ENCODE results near the gene APOA5. TPM values are rescaled to one million over a fixed set of nuclear protein-coding genes. Genes with fewer than 3 reads are reported as not detected.
A peak's percentile ranks its signal among the peaks of the same experiment; 100 is the strongest.

Gene APOA5
- total and polyA plus RNA-seq, 2 of the 13 experiments (the other 11 are each of a cell fraction or from before 2014, with no cell fraction given): 44.0 to 49.1 TPM

DNA sequence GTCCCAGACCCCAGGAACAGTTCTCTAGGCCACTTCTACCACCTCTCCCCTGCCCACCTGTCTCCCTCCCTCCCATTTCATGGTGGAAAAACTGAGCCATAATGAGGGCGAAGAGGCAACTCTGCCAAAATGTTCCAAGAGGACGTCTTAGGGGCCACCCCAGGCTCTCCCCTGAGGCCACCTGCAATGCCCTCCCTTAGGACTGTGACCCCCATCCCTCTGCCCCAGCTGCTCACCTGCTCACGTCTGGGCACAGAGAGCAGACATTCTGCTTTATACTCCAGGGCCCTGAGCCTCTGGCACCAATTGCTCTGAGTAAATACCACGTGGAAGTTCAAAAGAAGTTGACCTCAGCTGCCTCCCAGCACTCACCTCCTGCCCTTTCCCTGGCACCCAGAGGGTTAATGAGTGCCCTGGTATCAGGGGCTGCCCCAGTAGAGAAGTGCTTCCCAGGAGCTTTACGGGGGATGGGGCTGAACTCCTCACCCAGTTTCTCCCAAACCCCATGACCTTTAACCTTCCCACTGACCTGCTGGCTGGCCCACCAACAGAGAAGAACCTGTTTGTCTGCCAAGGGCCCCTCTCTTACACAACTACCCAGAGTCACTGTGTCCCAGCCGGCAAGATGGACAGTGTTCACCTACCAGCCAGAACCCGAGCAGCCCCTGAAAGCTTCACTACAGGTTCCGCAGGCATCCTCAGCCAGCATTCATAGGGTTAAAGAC, 627 bp upstream of the APOA5 start (continued):
- TF ChIP-seq, protein P1, sequence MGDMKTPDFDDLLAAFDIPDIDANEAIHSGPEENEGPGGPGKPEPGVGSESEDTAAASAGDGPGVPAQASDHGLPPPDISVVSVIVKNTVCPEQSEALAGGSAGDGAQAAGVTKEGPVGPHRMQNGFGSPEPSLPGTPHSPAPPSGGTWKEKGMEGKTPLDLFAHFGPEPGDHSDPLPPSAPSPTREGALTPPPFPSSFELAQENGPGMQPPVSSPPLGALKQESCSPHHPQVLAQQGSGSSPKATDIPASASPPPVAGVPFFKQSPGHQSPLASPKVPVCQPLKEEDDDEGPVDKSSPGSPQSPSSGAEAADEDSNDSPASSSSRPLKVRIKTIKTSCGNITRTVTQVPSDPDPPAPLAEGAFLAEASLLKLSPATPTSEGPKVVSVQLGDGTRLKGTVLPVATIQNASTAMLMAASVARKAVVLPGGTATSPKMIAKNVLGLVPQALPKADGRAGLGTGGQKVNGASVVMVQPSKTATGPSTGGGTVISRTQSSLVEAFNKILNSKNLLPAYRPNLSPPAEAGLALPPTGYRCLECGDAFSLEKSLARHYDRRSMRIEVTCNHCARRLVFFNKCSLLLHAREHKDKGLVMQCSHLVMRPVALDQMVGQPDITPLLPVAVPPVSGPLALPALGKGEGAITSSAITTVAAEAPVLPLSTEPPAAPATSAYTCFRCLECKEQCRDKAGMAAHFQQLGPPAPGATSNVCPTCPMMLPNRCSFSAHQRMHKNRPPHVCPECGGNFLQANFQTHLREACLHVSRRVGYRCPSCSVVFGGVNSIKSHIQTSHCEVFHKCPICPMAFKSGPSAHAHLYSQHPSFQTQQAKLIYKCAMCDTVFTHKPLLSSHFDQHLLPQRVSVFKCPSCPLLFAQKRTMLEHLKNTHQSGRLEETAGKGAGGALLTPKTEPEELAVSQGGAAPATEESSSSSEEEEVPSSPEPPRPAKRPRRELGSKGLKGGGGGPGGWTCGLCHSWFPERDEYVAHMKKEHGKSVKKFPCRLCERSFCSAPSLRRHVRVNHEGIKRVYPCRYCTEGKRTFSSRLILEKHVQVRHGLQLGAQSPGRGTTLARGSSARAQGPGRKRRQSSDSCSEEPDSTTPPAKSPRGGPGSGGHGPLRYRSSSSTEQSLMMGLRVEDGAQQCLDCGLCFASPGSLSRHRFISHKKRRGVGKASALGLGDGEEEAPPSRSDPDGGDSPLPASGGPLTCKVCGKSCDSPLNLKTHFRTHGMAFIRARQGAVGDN (CRISPR knock-in tag; IDR thresholded peaks at IDR 0.05): peak; percentile 72
- no peak for TF ChIP-seq ZNF781 (CRISPR knock-in tag; IDR thresholded peaks at IDR 0.05; ENCODE audit: borderline replicate concordance, not compliant biosample characterization)
- TF ChIP-seq, protein P2, sequence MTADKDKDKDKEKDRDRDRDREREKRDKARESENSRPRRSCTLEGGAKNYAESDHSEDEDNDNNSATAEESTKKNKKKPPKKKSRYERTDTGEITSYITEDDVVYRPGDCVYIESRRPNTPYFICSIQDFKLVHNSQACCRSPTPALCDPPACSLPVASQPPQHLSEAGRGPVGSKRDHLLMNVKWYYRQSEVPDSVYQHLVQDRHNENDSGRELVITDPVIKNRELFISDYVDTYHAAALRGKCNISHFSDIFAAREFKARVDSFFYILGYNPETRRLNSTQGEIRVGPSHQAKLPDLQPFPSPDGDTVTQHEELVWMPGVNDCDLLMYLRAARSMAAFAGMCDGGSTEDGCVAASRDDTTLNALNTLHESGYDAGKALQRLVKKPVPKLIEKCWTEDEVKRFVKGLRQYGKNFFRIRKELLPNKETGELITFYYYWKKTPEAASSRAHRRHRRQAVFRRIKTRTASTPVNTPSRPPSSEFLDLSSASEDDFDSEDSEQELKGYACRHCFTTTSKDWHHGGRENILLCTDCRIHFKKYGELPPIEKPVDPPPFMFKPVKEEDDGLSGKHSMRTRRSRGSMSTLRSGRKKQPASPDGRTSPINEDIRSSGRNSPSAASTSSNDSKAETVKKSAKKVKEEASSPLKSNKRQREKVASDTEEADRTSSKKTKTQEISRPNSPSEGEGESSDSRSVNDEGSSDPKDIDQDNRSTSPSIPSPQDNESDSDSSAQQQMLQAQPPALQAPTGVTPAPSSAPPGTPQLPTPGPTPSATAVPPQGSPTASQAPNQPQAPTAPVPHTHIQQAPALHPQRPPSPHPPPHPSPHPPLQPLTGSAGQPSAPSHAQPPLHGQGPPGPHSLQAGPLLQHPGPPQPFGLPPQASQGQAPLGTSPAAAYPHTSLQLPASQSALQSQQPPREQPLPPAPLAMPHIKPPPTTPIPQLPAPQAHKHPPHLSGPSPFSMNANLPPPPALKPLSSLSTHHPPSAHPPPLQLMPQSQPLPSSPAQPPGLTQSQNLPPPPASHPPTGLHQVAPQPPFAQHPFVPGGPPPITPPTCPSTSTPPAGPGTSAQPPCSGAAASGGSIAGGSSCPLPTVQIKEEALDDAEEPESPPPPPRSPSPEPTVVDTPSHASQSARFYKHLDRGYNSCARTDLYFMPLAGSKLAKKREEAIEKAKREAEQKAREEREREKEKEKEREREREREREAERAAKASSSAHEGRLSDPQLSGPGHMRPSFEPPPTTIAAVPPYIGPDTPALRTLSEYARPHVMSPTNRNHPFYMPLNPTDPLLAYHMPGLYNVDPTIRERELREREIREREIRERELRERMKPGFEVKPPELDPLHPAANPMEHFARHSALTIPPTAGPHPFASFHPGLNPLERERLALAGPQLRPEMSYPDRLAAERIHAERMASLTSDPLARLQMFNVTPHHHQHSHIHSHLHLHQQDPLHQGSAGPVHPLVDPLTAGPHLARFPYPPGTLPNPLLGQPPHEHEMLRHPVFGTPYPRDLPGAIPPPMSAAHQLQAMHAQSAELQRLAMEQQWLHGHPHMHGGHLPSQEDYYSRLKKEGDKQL (CRISPR knock-in tag; IDR thresholded peaks at IDR 0.05; ENCODE audit: low read depth): no peak
- no peak for TF ChIP-seq BRD4 (CRISPR knock-in tag; IDR thresholded peaks at IDR 0.05)
- no peak; the same call in 1 of the 2 replicates for TF ChIP-seq SIX1 (CRISPR knock-in tag; IDR thresholded peaks at IDR 0.05; ENCODE audit: borderline replicate concordance)
- no peak for TF ChIP-seq KDM4B (CRISPR knock-in tag; IDR thresholded peaks at IDR 0.05)
- TF ChIP-seq ZBTB21 (CRISPR knock-in tag; IDR thresholded peaks at IDR 0.05): no peak
- TF ChIP-seq ZSCAN21 (CRISPR knock-in tag; IDR thresholded peaks at IDR 0.05; ENCODE audit: borderline replicate concordance): peak; percentile 83
- TF ChIP-seq ARHGAP35 (CRISPR knock-in tag; IDR thresholded peaks at IDR 0.05; ENCODE audit: borderline replicate concordance): peak; percentile 35; the same call in 1 of the 2 replicates
- TF ChIP-seq NFATC3 (CRISPR knock-in tag; IDR thresholded peaks at IDR 0.05): no peak
- TF ChIP-seq SNAI1 (CRISPR knock-in tag; IDR thresholded peaks at IDR 0.05; ENCODE audit: borderline replicate concordance): peak; percentile 93
- TF ChIP-seq, protein P3, sequence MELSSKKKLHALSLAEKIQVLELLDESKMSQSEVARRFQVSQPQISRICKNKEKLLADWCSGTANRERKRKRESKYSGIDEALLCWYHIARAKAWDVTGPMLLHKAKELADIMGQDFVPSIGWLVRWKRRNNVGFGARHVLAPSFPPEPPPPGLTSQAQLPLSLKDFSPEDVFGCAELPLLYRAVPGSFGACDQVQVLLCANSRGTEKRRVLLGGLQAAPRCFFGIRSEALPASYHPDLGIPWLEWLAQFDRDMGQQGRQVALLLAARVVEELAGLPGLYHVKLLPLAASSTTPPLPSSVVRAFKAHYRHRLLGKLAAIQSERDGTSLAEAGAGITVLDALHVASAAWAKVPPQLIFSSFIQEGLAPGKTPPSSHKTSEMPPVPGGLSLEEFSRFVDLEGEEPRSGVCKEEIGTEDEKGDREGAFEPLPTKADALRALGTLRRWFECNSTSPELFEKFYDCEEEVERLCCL (CRISPR knock-in tag; IDR thresholded peaks at IDR 0.05; ENCODE audit: borderline replicate concordance): no peak
- TF ChIP-seq POLR2G (IDR thresholded peaks at IDR 0.05; ENCODE audit: low read depth, low read length): peak; percentile 84
- TF ChIP-seq FOXM1 (CRISPR knock-in tag; IDR thresholded peaks at IDR 0.05): no peak
- peak; percentile 92 for TF ChIP-seq PHF21A (CRISPR knock-in tag; IDR thresholded peaks at IDR 0.05)
- no peak for TF ChIP-seq PHF5A (CRISPR knock-in tag; IDR thresholded peaks at IDR 0.05; ENCODE audit: low read depth, unreplicated experiment)
- no peak for TF ChIP-seq MTA3 (CRISPR knock-in tag; IDR thresholded peaks at IDR 0.05)
- TF ChIP-seq ZNF670 (CRISPR knock-in tag; IDR thresholded peaks at IDR 0.05; ENCODE audit: borderline replicate concordance): no peak
- TF ChIP-seq ZNF607 (CRISPR knock-in tag; IDR thresholded peaks at IDR 0.05; ENCODE audit: borderline replicate concordance): no peak

All from HepG2 (cell line).